GM23338 (cell line): ENCODE results near the gene CFAP100. TPM values are rescaled to one million over a fixed set of nuclear protein-coding genes. Genes with fewer than 3 reads are reported as not detected.

Source experiments
- ETS1 ChIP-seq: IDR thresholded peaks from 2 replicates; pipeline ENCODE4 v1.6.1; 2016; ENCODE audit warnings: antibody characterized with exemption
- NANOG ChIP-seq: IDR thresholded peaks from 2 replicates; pipeline ENCODE4 v1.6.1; 2016; ENCODE audit warnings: antibody characterized with exemption, borderline replicate concordance
- POLR2AphosphoS5 ChIP-seq: IDR thresholded peaks from 2 replicates; pipeline ENCODE4 v1.6.1; 2016; ENCODE audit warnings: antibody characterized with exemption, low read depth
- REST ChIP-seq: IDR thresholded peaks from one replicate; pipeline ENCODE4 v1.6.1; 2018; ENCODE audit warnings: antibody characterized with exemption; ENCODE audit not compliant: unreplicated experiment
- ZNF462 ChIP-seq: fragments of 250-450 bp; sonication (Bioruptor Pico); IDR thresholded peaks from 2 replicates; pipeline ENCODE4 v1.5.0; 2020; ENCODE audit warnings: mild to moderate bottlenecking, moderate library complexity
- polyA plus RNA-seq: library from polyadenylated mRNA; unstranded; fragments of >200 nt; fragmentation: Nextera tagmentation; extraction: Ambion mirVana; gene quantifications from 2 replicates; pipeline ENCODE4 v1.2.1, GENCODE V29; 2016
- total RNA-seq: library from RNA; depleted of rRNA; stranded (reverse); fragments of >200 nt; shearing (Covaris generic); gene quantifications from 2 replicates; pipeline ENCODE4 v1.2.3, GENCODE V29; 2014

The CFAP100 gene
- total and polyA plus RNA-seq, 2 experiments from 2014 or later: 0.07 TPM; not detected in 1

- TF ChIP-seq ZNF462 (no peak), REST (no peak), ETS1 (no peak), POLR2AphosphoS5 (no peak), NANOG (no peak)
Measured at GRCh38 chr3:126450744-126451143, 56.0 kb downstream of the CFAP100 start (continued).
